WTC11 (cell line): ENCODE results near the gene IFT27.

Experiments used
- ATF3 ChIP-seq: sonication (generic); formaldehyde crosslinking; conservative IDR thresholded peaks from 2 replicates; pipeline ENCODE4 v1.8.1; 2022; ENCODE audit warnings: mild to moderate bottlenecking, missing genetic modification reagents
- CTCF ChIP-seq: fragments of 200-600 bp; IDR thresholded peaks from 2 replicates; pipeline ENCODE4 v1.8.0; 2022; ENCODE audit warnings: antibody characterized with exemption
- E2F4 ChIP-seq: sonication (generic); formaldehyde crosslinking; IDR thresholded peaks from 2 replicates; pipeline ENCODE4 v1.8.1; 2022; ENCODE audit warnings: low read depth, mild to moderate bottlenecking, moderate library complexity, missing genetic modification reagents, borderline replicate concordance
- IRF2 ChIP-seq: sonication (generic); formaldehyde crosslinking; IDR thresholded peaks from 2 replicates; pipeline ENCODE4 v1.8.0; 2022; ENCODE audit warnings: low read depth, missing genetic modification reagents, borderline replicate concordance
- NFE2L1 ChIP-seq: sonication (generic); formaldehyde crosslinking; IDR thresholded peaks from 2 replicates; pipeline ENCODE4 v1.8.1; 2023; ENCODE audit warnings: missing genetic modification reagents
- PREB ChIP-seq: sonication (generic); formaldehyde crosslinking; IDR thresholded peaks from 2 replicates; pipeline ENCODE4 v1.8.1; 2022; ENCODE audit warnings: mild to moderate bottlenecking, missing genetic modification reagents, moderate library complexity, borderline replicate concordance

- TF ChIP-seq PREB (no peak), IRF2 (CRISPR knock-in tag) (no peak), CTCF (no peak), NFE2L1 (no peak), ATF3 (CRISPR knock-in tag) (no peak), E2F4 (CRISPR knock-in tag) (no peak)
Measured at GRCh38 chr22:36808721-36809344, 32.9 kb upstream of the IFT27 start.
